Epithelial cell of proximal tubule (primary cell): ENCODE data around the gene COL20A1. TPM values are rescaled to one million over a fixed set of nuclear protein-coding genes. Genes with fewer than 3 reads are reported as not detected.

Experiments
- DNase-seq: peaks from one replicate; pipeline ENCODE4 v3.0.0-alpha.2; 2011; ENCODE audit warnings: low read depth
- H3K4me3 ChIP-seq: 2 replicates; pipeline ENCODE4 v1.5.1; 2011; ENCODE audit warnings: low read depth, mild to moderate bottlenecking, low read length
- total RNA-seq: library from RNA; depleted of rRNA; stranded (reverse); fragments of >200 nt; gene quantifications from 2 replicates; pipeline ENCODE4 v1.2.3, GENCODE V29; 2015
- TF ChIP-seq, protein P1 (sequence below): conservative IDR thresholded peaks from 2 replicates; pipeline ENCODE4 v1.5.1; 2012; ENCODE audit warnings: low read depth, mild to moderate bottlenecking, low read length

The COL20A1 gene
- total RNA-seq, 1 donor from 2014 or later = not detected

DNA sequence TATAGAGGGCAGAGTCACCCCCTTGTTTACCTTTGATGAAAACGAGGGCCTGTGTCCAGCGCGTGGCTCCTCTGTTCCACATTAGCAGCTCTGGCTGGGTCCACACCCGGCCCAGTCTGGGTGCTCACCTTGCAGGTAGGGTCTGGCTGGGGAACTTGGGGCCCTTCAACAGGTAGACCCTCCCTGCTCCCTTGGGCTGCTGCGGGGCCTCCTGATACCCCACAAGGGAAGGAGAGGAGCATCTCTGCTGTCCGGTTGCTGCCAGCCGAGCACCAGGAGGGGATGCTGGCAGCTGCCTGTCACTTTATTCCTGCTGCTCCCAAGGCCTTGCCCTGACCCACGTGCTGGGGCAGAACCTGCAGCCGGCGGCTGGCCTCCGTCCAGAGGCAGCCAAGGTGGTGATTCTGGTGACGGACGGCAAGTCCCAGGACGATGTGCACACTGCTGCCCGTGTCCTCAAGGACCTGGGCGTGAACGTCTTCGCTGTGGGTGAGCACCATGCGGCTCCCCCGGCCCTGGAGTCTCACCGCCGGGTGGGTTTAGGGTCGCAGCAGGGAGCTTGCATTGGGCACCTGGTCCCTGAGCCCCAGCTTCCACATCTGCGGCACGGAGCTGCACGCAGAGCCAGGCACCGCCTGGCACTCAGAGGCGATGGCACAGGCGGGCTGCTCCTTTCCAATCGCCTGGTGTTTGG, 15.4 kb downstream of the COL20A1 start:
- no peak for DNase-seq
- TF ChIP-seq, protein P1, sequence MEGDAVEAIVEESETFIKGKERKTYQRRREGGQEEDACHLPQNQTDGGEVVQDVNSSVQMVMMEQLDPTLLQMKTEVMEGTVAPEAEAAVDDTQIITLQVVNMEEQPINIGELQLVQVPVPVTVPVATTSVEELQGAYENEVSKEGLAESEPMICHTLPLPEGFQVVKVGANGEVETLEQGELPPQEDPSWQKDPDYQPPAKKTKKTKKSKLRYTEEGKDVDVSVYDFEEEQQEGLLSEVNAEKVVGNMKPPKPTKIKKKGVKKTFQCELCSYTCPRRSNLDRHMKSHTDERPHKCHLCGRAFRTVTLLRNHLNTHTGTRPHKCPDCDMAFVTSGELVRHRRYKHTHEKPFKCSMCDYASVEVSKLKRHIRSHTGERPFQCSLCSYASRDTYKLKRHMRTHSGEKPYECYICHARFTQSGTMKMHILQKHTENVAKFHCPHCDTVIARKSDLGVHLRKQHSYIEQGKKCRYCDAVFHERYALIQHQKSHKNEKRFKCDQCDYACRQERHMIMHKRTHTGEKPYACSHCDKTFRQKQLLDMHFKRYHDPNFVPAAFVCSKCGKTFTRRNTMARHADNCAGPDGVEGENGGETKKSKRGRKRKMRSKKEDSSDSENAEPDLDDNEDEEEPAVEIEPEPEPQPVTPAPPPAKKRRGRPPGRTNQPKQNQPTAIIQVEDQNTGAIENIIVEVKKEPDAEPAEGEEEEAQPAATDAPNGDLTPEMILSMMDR = no peak
- H3K4me3 ChIP-seq = no peak overlapping the region

DNA sequence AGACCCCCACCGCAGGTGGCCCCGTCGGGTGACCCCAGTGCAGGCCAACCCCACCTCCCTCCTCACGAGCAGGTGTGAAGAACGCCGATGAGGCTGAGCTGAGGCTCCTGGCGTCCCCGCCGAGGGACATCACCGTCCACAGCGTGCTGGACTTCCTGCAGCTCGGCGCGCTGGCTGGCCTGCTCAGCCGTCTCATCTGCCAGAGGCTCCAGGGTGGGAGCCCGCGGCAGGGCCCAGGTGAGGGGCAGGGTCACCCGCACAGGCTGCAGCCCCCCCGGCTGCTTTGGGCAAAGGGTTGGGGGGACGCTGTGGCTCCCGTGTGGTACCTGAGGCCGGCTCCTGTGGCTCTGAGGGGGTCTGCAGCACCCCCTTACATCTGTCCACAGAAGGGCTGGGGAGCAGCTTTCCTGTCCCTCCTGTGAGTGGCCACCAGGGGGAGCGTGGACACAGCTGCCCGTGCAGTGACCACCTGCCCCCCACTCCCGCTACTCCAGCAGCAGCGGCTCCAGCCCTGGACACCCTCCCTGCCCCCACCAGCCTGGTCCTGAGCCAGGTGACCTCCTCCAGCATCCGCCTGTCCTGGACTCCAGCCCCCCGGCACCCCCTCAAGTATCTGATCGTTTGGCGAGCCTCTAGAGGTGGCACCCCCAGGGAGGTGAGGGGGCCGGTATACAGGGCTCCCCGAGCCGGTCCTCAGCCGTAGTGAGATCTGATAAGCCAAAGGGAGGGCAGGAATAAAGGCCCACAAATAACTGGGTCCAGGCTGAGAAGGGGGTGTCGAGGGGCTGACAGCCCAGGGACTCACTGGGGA, 16.5 kb downstream of the COL20A1 start:
- TF ChIP-seq, protein P1 = peak; percentile 65
- no peak overlapping the region for H3K4me3 ChIP-seq
- DNase-seq = no peak

DNA sequence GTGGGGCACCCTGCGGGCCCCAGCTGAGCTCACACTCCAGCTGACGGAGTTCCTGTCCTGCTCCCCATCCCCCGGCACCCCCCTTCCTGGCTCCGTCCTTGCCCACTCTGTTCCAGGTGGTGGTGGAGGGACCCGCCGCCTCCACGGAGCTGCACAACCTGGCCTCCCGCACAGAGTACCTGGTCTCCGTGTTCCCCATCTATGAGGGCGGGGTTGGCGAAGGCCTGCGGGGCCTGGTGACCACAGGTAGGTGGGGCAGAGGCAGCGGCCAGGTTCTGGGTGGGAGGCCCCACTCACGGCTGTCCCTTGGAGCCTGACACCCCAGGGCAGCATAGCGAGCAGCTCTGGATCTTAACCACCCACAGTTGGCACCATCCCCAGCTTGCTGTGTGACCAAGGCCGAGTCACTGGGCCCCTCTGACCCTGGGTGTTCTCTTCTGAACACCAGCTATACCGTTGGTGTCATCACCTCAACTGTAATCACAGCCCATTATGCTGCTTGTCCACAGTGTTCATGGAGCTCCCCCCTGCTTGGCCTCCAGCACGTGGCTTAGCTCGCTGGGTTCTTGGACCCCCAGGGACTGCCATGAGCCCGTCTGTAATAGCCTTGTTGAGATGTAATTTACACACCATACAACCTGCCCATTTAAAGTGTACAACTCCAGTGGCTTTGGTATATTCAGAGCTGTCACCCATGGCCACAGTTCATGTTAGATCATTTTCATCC, 17.4 kb downstream of the COL20A1 start:
- TF ChIP-seq, protein P1 = no peak
- DNase-seq = no peak

DNA sequence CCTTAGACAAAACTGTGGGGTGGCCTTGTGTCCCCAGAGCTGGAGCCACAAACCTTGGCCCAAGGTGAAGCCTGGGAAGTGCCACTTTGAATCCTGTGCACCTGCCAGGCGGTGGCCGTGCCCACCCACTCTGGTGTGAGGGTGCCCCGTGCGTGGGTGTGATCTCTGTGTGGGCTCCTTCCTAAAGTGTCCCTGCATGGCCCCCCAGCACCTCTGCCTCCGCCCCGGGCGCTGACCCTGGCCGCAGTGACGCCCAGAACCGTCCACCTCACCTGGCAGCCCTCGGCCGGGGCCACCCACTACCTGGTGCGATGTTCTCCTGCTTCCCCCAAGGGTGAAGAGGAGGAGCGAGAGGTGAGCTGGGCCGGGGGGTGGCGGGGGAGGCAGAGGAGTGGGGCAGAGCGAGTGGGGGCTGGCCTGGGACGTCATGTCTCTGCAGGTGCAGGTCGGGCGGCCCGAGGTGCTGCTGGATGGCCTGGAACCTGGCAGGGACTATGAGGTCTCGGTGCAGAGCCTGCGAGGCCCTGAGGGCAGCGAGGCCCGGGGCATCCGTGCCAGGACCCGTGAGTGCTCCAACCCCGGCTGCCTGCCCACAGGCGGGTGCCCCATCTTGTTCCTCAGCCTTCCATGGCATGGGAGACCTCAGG, 18.3 kb downstream of the COL20A1 start:
- TF ChIP-seq, protein P1 = no peak
- DNase-seq = no peak
- H3K4me3 ChIP-seq = no peak overlapping the region

More for the DNA sequence above, 17.4 kb downstream of the COL20A1 start:
- no peak overlapping the region for H3K4me3 ChIP-seq

DNA sequence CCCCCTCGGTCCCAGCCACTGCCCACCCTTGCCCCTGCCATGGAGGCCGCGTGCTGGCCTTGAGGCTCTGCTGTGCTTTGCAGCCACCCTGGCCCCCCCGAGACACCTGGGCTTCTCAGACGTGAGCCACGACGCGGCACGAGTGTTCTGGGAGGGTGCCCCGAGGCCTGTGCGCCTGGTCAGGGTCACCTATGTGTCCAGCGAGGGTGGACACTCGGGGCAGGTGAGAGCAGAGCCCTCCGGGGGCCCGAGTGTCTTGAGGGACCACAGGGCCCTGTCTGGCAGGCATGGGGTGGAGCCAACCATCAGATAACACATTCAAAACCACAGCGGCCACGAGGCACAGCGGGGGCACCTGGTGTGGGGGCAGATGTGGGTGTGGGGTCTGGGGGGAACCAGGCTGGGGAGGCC, 18.9 kb downstream of the COL20A1 start:
- TF ChIP-seq, protein P1 = no peak
- H3K4me3 ChIP-seq = no peak overlapping the region
- DNase-seq = no peak

DNA sequence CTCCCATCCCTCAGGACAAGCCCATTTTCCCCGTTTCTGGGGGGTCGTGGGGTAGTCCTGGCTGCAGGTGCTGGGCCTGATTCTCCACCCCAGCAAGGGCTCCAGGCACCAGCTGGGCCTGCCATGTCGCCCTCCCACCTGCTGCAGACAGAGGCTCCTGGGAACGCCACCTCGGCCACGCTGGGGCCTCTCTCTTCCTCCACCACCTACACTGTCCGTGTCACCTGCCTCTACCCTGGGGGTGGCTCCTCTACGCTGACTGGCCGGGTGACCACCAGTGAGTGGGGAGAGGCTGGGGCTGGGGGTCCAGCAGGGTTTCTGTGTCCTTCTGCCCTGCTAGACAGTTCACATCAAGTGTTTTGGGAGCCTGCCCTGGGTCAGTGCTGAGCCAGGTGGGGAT, 19.3 kb downstream of the COL20A1 start:
- no peak for DNase-seq
- TF ChIP-seq, protein P1 = no peak
- no peak overlapping the region for H3K4me3 ChIP-seq
